Activated CD4-positive, CD25-positive, alpha-beta regulatory T cell treated with anti-CD3 and anti-CD28 coated beads, Interleukin-2, amount 50 U/mL, for 72 hours (primary cell): Measurements from ENCODE around the gene CGB8.
"Not testable (repeated sequence)": the region's sequence is repeated elsewhere in the genome, so short reads cannot be mapped to it uniquely, and the experiment has no call there.

Experiments
- DNase-seq: peaks from one replicate; pipeline ENCODE4 v3.0.0; 2021

Gene CGB8

GRCh38 chr19:49049011-49049410 is at the start of gene CGB8:
Gene CGB8, minus strand, starts transcription at chr19:49049111. Its CDS starts 372 bp downstream, at chr19:49048739.
- not testable (repeated sequence) for DNase-seq

DNA sequence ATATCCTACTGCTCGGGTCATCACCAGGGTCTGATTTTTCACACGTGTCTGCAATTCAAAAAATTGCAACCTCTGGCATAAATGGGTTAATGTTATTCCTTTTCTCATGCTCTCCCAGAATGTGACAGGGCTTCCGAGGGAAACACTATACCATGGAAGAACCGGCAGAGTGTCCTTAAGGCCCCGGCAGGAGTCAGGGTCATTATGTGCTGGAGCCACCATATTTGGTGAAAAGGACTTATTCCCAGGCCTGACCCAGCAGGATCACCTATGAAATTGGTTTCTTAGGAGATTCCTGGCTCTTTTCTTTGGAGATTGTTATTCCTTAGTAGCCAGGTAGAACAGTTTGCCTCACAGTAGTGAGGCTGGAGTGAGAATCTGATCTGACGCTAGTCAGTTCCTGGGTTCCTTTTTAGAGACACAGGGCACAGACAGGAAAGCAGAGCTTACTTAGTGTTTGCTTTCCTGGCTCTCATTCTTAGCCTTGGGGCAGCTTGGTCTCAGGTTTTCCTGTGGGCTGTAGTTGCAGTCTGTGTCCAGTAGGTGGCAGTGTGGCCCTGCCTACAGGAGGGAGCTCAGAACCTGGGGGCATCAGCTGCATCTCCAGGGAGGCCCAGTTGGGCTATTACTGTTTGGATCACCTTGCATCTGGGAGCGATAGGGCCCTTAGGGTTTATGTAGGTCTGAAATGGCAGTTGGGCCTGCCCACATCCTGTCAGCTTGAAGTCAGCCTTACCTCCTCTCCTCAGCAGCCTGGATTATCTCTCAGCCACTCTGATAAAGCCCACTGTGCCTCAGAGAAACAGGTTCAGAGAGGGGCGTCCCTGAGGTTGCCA is 48.8 kb upstream of the CGB8 start:
- peak; percentile 69 for DNase-seq

- no peak for DNase-seq
Observed at GRCh38 chr19:49094505-49095482, 45.9 kb upstream of the CGB8 start.

GRCh38 chr19:49092686-49093085 is 43.8 kb upstream of the CGB8 start:
- DNase-seq: no peak

DNA sequence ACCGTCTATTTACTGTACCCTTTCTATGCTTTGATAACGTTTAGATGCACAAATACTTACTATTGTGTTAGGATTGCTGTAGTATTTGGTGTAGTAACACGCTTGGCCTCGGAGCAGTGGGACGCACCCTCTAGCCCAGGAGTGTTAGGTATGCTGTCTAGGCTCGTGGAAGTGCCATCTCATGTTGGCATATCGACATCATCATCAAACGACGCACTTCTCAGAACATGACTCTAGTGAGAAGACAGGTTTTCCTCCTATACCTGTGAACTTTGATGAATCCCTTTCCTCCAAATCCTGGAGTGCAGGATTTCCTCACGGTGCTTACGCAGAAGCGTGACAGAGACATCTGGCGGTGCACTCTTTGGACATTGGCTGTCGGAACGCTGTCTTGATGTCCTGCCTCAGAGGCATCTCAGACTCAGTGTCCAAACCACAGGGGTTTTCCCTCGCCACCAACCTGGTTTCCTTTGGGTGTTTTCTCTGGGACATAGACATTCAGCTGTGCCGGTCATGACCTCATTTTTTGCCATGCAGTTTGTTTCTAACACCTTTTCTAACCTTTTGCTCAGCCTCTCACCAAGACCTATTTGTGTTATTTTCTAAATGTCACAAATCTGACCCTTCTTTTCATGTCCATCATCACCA is 42.6 kb upstream of the CGB8 start:
- no peak for DNase-seq

DNA sequence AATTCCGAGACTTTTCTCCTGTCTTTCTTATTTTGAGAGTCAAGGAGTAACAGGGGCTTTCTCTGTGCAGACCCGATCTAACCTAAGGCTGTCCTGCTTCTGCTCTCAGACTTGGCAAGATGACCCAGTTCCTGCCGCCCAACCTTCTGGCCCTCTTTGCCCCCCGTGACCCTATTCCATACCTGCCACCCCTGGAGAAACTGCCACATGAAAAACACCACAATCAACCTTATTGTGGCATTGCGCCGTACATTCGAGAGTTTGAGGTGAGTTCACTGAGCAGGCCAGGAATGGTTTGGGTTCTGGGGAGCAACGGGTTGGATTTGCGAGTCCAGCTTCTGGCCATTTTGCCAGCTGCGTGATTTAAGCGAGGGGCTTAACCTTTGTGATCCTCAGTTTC is 37.4 kb upstream of the CGB8 start:
- DNase-seq: no peak

DNA sequence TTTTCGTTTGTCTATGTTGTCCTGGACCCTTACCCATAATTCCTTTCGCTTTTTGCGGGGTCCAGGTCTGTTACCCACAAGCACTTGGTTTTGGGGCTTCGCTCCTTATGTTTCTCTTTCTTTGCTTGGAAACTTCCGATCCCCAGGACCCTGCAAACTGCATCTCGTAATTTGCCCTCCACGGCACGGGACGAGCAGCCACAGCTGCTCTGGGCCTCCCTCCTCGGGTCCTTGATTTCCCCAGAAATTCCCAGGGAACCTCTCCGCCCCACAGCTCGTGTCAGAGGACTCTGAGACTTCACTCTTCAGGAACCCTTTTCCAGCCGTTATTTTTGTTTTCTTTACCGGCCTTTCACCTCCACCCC is 36.9 kb upstream of the CGB8 start:
- no peak for DNase-seq

DNA sequence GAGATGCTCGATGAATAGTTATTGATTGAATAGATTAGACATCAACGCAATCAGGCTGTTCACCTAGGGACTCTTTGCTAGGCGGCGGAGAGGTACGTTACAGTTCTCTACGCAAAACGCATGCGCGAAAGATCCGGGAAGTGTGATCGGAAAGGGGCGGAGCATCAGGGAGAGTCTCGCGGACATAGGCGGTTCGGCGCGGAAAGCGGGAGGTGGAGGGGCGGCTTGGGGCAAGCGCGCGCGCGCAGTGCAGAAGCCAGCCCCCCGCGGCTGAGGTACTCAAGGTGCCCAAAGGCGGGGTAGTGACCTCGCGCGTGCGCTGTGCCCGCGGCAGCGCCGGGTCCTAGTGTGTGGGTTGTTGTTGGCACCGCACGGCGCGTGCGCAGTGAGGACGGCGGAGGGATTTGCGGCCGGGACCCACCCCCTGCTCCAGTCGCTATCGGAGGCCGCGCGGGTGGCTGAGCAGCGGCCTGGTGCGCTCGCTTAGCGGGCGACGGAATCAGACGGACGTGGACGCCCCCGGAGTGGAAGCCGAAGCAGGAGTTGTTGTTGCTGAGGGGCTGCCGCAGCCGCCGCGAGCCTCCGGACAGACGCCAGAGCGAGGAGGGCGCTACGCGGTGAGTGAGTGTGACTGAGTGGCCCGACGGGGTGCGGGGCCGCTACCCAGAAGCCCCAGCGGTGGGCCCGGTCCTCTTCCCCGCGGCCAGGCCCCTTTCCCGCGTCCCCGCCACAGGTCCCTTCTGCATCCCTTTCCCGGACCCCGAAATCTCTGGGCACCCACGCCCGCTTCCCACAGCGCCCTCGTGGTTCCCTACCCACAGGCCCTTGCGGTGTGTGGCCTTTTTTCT is 36.3 kb upstream of the CGB8 start, which contains the start of gene SNRNP70:
Gene SNRNP70 (plus strand): TSS at position 432 of the 848 bp plus-strand sequence. CDS start 964 bp downstream, outside the sequence.
- peak; percentile 99 for DNase-seq

- no peak for DNase-seq
Observed at GRCh38 chr19:49084206-49085019, 35.5 kb upstream of the CGB8 start.

GRCh38 chr19:49081273-49081672 is 32.4 kb upstream of the CGB8 start:
- DNase-seq: no peak

DNA sequence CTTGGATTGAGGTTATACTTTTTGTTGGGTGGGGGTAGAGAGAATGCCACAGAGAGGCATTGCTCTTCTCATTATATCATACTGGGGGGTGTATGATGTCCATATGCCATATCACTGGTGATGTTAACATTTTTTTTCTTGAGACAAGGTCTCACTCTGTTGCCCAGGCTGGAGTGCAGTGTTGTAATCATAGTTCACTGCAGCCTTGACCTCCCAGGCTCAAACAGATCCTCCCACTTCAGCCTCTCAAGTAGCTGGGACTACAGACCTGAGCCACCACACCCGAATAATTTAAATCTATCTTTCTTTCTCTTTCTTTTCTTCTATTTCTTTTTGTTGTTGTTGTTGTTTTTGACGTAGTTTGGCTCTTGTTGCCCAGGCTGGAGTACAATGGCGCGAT is 31.5 kb upstream of the CGB8 start:
- DNase-seq: no peak

- not testable (repeated sequence) for DNase-seq
Observed at GRCh38 chr19:49074869-49075268, 26.0 kb upstream of the CGB8 start.

DNA sequence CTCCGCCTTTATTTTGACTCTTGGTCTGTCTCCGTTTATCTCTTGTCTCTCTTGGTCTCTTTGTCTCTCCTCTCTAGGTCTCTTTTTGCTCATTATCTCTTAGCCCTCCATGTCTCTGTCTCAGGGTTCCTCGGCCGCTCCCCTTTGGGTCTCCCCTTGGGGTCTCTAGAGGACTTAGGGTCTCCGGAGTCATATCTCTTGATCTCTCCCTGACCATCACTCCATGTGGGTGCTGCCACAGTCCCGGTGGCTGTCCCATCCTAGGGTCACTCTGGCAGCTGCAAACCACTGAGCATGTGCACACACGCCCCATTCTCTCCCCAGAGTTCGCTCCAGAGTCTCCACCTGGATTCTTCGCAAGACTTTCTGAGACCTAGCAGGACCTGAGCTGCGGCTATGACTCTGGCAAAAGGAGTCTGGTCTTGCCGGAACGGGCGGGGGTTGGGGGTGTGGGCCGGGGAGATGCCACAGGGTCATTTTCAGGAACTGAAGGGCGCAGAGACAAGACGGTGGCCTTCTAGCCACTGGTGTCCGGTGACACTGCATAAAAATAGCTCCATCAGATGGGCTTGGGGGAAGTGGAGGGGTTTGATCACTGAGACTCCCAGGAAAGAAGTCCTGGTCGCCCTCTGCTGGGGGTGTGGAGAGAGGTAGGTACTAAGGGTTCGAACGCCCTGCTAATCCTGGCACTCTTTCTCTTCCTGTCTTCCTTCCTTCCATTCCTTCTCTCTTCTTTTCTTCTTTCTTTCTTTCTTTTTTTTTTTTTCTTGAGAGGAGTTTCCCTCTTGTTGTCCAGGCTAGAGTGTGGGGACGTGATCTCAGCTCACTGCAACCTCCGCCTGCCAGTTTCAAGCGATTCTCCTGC is 24.8 kb upstream of the CGB8 start:
- DNase-seq: no peak

DNA sequence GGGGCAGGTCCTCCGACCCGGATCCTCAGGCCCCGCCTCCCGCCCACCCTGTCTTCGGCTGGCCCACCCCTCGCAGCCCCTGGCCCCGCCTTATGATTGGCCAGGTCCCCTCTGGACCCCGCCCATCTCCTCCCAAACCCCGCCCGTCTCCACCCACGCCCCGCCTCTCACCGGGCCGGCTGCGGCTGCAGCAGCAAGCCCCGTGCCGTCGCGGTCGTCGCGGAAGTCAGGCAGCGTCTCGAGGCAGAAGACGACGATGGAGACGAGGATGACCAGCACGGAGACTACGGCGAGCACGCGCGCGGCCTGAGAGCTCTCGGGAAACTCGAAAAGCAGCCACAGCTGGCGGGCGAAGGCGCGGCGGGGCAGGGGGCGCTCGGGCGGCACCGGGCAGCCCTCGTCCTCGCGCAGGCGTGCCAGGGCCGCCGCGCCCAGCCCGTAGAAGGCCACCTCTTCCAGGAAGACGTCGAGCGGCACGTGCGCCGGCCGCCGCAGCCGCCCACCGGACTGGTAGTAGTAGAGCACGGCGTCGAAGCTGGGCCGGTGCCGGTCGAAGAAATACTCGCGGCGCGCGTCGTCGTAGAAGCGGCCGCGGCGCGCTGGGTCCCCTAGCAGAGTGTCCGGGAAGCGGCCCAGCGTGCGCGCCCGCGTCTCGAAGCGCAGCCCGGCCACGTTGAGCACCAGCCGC is 23.1 kb upstream of the CGB8 start:
- no peak for DNase-seq

DNA sequence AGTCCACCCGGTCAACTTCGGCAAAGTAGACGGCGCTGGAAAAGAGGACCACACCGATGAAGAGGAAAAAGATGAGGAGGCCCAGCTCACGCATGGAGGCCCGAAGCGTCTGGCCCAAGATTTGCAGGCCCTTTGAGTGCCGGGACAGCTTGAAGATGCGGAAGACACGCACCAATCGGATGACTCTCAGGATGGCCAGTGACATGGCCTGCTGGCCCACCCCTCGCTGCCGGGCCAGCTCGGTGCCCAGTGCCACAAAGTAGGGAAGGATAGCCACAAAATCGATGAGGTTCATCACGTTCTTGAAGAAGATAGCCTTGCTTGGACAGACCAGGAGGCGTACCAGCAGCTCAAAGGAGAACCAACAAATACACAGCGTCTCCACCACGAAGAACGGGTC is 21.5 kb upstream of the CGB8 start:
- no peak for DNase-seq

- no peak for DNase-seq
Observed at GRCh38 chr19:49069026-49069425, 20.1 kb upstream of the CGB8 start.

GRCh38 chr19:49067554-49067953 is 18.6 kb upstream of the CGB8 start:
- DNase-seq: no peak

GRCh38 chr19:49065905-49066512 is 17.1 kb upstream of the CGB8 start:
- no peak for DNase-seq
